Epithelial cell of proximal tubule (primary cell): ENCODE measurements around the gene SYT14. TPM values are rescaled to one million over a fixed set of nuclear protein-coding genes. Genes with fewer than 3 reads are reported as not detected.
A peak's percentile ranks its signal among the peaks of the same experiment; 100 is the strongest.
"Not testable (repeated sequence)": the region's sequence is repeated elsewhere in the genome, so short reads cannot be mapped to it uniquely, and the experiment has no call there.

Experiments
- DNase-seq: peaks from one replicate; pipeline ENCODE4 v3.0.0-alpha.2; 2011; ENCODE audit warnings: low read depth
- H3K4me3 ChIP-seq: 2 replicates; pipeline ENCODE4 v1.5.1; 2011; ENCODE audit warnings: low read depth, mild to moderate bottlenecking, low read length
- CTCF ChIP-seq: conservative IDR thresholded peaks from 2 replicates; pipeline ENCODE4 v1.5.1; 2012; ENCODE audit warnings: low read depth, mild to moderate bottlenecking, low read length
- total RNA-seq: library from RNA; depleted of rRNA; stranded (reverse); fragments of >200 nt; gene quantifications from 2 replicates; pipeline ENCODE4 v1.2.3, GENCODE V29; 2015

The SYT14 gene
- total RNA-seq, 1 donor from 2014 or later: 3.9 TPM

- H3K4me3 ChIP-seq: no peak overlapping the region
- DNase-seq: no peak
- peak; percentile 64 for TF ChIP-seq CTCF
Measured at GRCh38 chr1:209899948-209900347, 38.1 kb upstream of the SYT14 start.

GRCh38 chr1:209900734-209901133, 37.3 kb upstream of the SYT14 start:
- no peak for DNase-seq
- no peak for TF ChIP-seq CTCF
- no peak overlapping the region for H3K4me3 ChIP-seq

- no peak for TF ChIP-seq CTCF
- H3K4me3 ChIP-seq: no peak overlapping the region
- no peak for DNase-seq
Measured at GRCh38 chr1:209901211-209901610, 36.8 kb upstream of the SYT14 start.

GRCh38 chr1:209904774-209905173, 33.2 kb upstream of the SYT14 start:
- H3K4me3 ChIP-seq: not testable (repeated sequence)

GRCh38 chr1:209911746-209912145, 26.3 kb upstream of the SYT14 start:
- DNase-seq: no peak
- H3K4me3 ChIP-seq: no peak overlapping the region

More at GRCh38 chr1:209904774-209905173, 33.2 kb upstream of the SYT14 start:
- DNase-seq: not testable (repeated sequence)

GRCh38 chr1:209912306-209912705, 25.7 kb upstream of the SYT14 start:
- no peak for DNase-seq
- H3K4me3 ChIP-seq: no peak overlapping the region
- TF ChIP-seq CTCF: no peak

More at GRCh38 chr1:209911746-209912145, 26.3 kb upstream of the SYT14 start:
- no peak for TF ChIP-seq CTCF

GRCh38 chr1:209919637-209920036, 18.4 kb upstream of the SYT14 start:
- not testable (repeated sequence) for H3K4me3 ChIP-seq, DNase-seq

GRCh38 chr1:209920844-209921243, 17.2 kb upstream of the SYT14 start:
- TF ChIP-seq CTCF: no peak
- DNase-seq: no peak
- H3K4me3 ChIP-seq: no peak overlapping the region
